Upper lobe of right lung (tissue), 1 donor: ENCODE data around the gene LDB2. TPM values are rescaled to one million over a fixed set of nuclear protein-coding genes. Genes with fewer than 3 reads are reported as not detected.

Experiments used
- ATAC-seq: fragments of 200-7000 bp; cut with Tn5 transposase; one replicate; pipeline ENCODE4 v1.9.1; 2020; ENCODE audit warnings: mild to moderate bottlenecking, moderate library complexity
- DNase-seq: peaks from one replicate; pipeline ENCODE4 v3.0.0-alpha.2; 2020
- H3K27ac ChIP-seq: fragments of 200-600 bp; one replicate; pipeline ENCODE4 v1.8.0; 2022
- H3K27me3 ChIP-seq: fragments of 200-600 bp; one replicate; pipeline ENCODE4 v1.8.0; 2022; ENCODE audit warnings: mild to moderate bottlenecking
- H3K36me3 ChIP-seq: fragments of 200-600 bp; one replicate; pipeline ENCODE4 v1.8.0; 2022
- H3K4me1 ChIP-seq: fragments of 200-600 bp; one replicate; pipeline ENCODE4 v1.8.0; 2022
- H3K4me3 ChIP-seq: fragments of 200-600 bp; one replicate; pipeline ENCODE4 v1.8.0; 2022; ENCODE audit warnings: mild to moderate bottlenecking
- H3K9me3 ChIP-seq: fragments of 200-600 bp; one replicate; pipeline ENCODE4 v1.8.0; 2022
- intact Hi-C: fragments of 100-400 bp; cut with DNase I; formaldehyde crosslinking; loops from one replicate; pipeline ENCODE4 v1.11.0; 2022
- total RNA-seq: library from RNA; stranded (reverse); fragmentation: NEBNext Ultra II Directional; extraction: Animal tissue kit (Norgen Biotek cat#: 25700); gene quantifications from one replicate; pipeline ENCODE4 v1.2.1, GENCODE V29; 2021
- TF ChIP-seq, protein P1 (sequence below): fragments of 200-600 bp; IDR thresholded peaks from one replicate; pipeline ENCODE4 v1.8.0; 2022; ENCODE audit warnings: antibody characterized with exemption
- donor health status: DM: no; HTN: yes; CAD: no; lungs with severe emphysema.

LDB2 gene
- total RNA-seq, 1 donor from 2014 or later = 139 TPM

DNA sequence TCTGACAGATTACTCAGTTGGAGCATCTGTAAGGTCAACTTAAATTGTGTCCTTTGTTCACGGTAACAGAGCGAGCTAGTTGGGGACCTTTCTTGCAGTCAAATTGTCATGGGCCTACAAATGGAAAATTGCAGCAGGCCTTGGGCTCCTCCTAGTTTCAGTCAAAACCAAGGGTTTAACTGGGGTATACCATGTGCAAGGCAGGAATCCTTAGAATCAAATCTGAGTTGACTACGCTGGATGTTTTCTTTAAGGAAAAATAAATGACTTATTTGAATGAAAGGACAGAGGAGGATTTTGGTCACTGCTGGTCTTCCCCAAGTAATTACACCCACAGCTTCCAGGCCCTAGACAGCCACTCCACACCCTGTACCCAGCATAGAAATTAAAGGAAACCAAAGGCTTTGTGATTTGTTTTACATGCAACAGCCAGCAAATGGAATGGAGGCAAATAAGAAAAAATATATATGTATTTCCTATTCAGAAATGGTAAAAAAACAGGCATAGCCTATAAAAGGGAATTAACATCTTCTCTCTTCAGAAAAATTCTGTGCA, 307.1 kb downstream of the LDB2 start:
- no peak overlapping the region for H3K4me3 ChIP-seq
- H3K9me3 ChIP-seq = no peaks in the 10 kb centered on the region
- ATAC-seq (no peak), DNase-seq (no peak)
- H3K27ac ChIP-seq = no peak overlapping the region
- H3K4me1 ChIP-seq = no peaks in the 10 kb centered on the region
- H3K27me3 ChIP-seq = no peaks in the 10 kb centered on the region
- intact Hi-C loops = no loop called here
- TF ChIP-seq, protein P1, sequence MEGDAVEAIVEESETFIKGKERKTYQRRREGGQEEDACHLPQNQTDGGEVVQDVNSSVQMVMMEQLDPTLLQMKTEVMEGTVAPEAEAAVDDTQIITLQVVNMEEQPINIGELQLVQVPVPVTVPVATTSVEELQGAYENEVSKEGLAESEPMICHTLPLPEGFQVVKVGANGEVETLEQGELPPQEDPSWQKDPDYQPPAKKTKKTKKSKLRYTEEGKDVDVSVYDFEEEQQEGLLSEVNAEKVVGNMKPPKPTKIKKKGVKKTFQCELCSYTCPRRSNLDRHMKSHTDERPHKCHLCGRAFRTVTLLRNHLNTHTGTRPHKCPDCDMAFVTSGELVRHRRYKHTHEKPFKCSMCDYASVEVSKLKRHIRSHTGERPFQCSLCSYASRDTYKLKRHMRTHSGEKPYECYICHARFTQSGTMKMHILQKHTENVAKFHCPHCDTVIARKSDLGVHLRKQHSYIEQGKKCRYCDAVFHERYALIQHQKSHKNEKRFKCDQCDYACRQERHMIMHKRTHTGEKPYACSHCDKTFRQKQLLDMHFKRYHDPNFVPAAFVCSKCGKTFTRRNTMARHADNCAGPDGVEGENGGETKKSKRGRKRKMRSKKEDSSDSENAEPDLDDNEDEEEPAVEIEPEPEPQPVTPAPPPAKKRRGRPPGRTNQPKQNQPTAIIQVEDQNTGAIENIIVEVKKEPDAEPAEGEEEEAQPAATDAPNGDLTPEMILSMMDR = no peak
- no peaks in the 10 kb centered on the region for H3K36me3 ChIP-seq

DNA sequence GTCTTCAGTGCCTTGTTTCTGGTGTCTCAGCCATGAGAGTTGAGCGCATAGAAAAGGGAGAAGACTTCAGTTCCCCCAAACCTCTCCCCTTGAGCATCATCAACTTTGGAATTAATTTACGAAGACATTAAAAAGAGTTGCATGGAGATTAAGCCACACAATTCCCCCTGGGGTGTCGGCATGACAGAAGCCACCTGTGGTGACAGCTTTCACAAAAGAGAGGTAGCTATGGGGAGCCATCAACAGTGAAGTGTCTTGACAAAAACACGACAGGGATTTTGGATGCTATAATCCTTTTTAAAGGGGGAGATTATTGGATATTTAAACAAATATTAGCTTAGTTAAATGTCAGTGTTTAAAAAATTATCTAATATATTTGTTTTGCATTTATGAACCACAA, 307.6 kb downstream of the LDB2 start:
- H3K27ac ChIP-seq = no peak overlapping the region
- intact Hi-C loops = no loop called here
- no peak overlapping the region for H3K4me3 ChIP-seq
- no peaks in the 10 kb centered on the region for H3K27me3 ChIP-seq
- no peak for ATAC-seq
- TF ChIP-seq, protein P1 = no peak
- H3K36me3 ChIP-seq = no peaks in the 10 kb centered on the region
- H3K9me3 ChIP-seq = no peaks in the 10 kb centered on the region
- no peaks in the 10 kb centered on the region for H3K4me1 ChIP-seq
- no peak for DNase-seq

DNA sequence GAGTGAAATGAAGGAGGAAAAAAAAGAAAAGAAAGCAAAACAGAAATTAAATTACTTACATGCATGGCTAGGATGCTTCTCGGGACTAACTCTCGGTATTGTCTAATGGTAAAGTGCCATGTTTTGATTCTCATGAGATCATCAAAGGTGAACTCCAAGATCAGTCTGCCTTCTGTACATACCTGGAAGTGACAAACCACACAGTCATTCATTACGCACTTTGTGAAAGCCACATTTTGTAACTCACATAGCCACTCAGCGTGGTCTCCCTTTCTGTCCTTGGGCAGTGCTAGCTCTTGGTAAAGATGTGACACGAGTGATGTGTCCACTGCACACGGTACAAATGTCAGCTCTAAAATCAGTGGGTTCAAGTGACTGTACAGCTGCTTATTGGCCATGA, 309.8 kb downstream of the LDB2 start:
- TF ChIP-seq, protein P1 = no peak
- H3K4me1 ChIP-seq = no peaks in the 10 kb centered on the region
- no peak for DNase-seq
- no peaks in the 10 kb centered on the region for H3K9me3 ChIP-seq
- H3K36me3 ChIP-seq = no peaks in the 10 kb centered on the region
- H3K27ac ChIP-seq = no peak overlapping the region
- intact Hi-C loops = no loop called here
- ATAC-seq = no peak
- no peaks in the 10 kb centered on the region for H3K27me3 ChIP-seq
- H3K4me3 ChIP-seq = no peak overlapping the region

DNA sequence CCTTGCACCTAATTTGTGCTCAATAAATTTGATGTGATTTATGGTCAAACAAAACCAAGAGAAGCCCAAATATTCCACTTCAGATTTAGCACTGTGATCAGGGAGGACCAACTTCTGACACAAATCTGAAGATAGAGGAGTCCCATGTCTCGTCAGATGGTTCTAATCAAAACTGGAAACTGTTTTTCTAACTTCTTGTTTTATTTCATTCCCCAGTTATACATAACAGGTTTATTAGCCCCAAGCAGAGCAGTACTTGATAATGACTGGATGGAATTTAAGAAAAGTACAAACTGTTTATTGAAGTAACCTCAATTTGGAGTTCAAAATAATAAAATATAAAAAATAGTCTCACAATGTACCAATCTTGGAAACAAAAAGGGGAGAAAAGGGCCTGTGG, 310.3 kb downstream of the LDB2 start:
- intact Hi-C loops = no loop called here
- DNase-seq = no peak
- Histone ChIP-seq H3K4me1 (no peaks in the 10 kb centered on the region), H3K27me3 (no peaks in the 10 kb centered on the region), H3K36me3 (no peaks in the 10 kb centered on the region), H3K4me3 (no peak overlapping the region), H3K27ac (no peak overlapping the region), H3K9me3 (no peaks in the 10 kb centered on the region)
- TF ChIP-seq, protein P1 = no peak
- no peak for ATAC-seq

DNA sequence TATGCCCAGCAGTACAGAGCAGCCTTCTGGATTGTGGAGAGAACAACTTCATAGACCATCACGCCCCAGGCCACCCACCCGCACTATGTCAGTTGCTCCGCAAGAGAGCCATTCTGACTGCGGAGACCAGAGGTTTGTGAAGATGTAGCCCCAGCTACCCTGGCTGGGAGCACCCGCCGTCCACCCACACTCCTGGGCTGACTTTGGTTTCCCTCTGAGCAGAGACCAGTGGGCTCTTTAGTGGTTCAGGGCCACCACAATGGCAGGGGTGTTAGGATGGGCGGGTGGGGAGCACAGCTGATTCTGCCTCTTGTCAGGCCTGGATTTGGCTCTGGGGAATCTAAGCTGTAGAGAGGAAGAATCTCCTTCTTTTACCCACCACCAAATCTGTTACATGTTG, 313.4 kb downstream of the LDB2 start:
- Histone ChIP-seq H3K9me3 (no peaks in the 10 kb centered on the region), H3K4me3 (no peak overlapping the region), H3K36me3 (no peaks in the 10 kb centered on the region), H3K27me3 (no peaks in the 10 kb centered on the region), H3K4me1 (no peaks in the 10 kb centered on the region), H3K27ac (no peak overlapping the region)
- no peak for DNase-seq
- no peak for ATAC-seq
- intact Hi-C loops = no loop called here
- TF ChIP-seq, protein P1 = no peak

DNA sequence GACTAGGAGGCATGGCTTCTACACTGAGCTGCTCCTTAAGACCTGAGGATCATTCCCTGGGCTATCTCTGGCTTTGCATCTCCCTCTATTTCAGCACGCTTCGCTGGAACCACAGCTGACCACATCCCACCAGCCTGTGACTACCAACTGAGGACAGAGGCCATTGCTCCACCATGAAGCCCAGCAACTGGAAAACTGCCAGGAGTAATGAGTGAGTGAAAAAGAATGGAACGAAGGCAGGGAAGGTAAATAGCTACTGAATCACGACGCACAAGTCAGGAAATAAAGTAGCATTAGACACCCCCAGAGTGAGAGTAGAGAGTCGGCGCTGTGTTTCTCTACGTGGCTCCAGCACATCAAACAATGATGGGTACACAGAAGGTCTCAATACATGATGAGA, 314.7 kb downstream of the LDB2 start:
- no peak overlapping the region for H3K27ac ChIP-seq
- TF ChIP-seq, protein P1 = no peak
- DNase-seq = no peak
- intact Hi-C loops = no loop called here
- no peaks in the 10 kb centered on the region for H3K9me3 ChIP-seq
- ATAC-seq = no peak
- H3K4me1 ChIP-seq = no peaks in the 10 kb centered on the region
- H3K4me3 ChIP-seq = no peak overlapping the region
- H3K36me3 ChIP-seq = no peaks in the 10 kb centered on the region
- H3K27me3 ChIP-seq = no peaks in the 10 kb centered on the region
